ENCODE measurements around the gene KCTD18.

The KCTD18 gene

DNA sequence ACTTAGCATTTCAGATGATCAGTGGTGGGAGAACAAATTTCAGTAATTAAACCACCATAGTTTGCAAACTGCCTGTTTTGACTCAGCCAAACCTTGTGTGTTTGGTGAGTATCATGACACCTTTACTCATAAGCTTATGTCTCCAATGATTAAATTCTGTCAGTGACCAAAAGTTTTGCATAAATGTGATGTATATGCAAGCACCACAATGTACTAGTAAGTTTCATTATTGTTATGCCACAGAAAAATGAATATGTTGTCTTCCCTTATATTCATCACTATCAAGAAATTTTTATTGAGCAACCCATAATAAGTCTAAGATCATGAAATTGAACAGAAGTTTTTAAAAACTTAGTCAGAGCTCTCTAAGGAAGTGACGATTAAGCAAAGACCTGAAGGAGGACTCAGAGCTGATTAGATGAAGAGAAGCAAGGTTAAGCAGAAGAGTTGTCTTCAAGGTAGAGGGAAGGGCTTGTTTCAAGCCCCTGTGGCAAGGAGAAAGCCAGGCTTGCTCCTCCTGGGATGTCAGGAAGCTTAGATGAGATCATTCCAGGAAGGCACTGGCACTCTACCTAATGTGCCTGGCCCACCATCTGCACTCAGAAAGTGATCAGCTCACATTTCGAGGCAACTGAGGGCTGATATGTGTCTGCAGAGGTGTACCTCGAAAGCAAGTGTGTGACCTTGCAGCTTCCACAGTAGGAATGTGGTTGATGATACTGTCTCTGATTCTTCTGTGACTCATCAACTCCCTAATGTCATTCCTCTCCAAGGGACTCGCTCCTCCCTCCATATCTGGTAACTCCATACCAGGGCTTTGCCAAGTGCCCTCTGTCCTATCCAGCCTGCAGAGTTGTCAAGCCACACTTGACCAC is 54.7 kb downstream of the KCTD18 start:
- Mint-ChIP-seq H3K9me3 (ENCODE audit: low read depth) (no peaks in the 10 kb centered on the region), H3K27me3 (no peaks in the 10 kb centered on the region), H3K27ac (no peak overlapping the region), H3K36me3 (peaks cover 5% of the 10 kb centered on the region), H3K4me3 (no peak overlapping the region), H3K4me1 (ENCODE audit: low read depth) (no peaks in the 10 kb centered on the region)

GRCh38 chr2:200453853-200454534 is 55.9 kb downstream of the KCTD18 start:
- Mint-ChIP-seq H3K27ac (no peak overlapping the region), H3K27me3 (no peaks in the 10 kb centered on the region), H3K36me3 (peaks cover 5% of the 10 kb centered on the region), H3K4me3 (no peak overlapping the region), H3K9me3 (ENCODE audit: low read depth) (no peaks in the 10 kb centered on the region), H3K4me1 (ENCODE audit: low read depth) (no peaks in the 10 kb centered on the region)

- H3K27ac Mint-ChIP-seq = no peak overlapping the region
Observed at GRCh38 chr2:200453142-200453852, 56.6 kb downstream of the KCTD18 start.

GRCh38 chr2:200452377-200452776 is 57.5 kb downstream of the KCTD18 start:
- Mint-ChIP-seq H3K27ac (no peak overlapping the region), H3K36me3 (peaks cover 5% of the 10 kb centered on the region), H3K27me3 (no peaks in the 10 kb centered on the region), H3K4me1 (ENCODE audit: low read depth) (no peaks in the 10 kb centered on the region), H3K4me3 (no peak overlapping the region), H3K9me3 (ENCODE audit: low read depth) (no peaks in the 10 kb centered on the region)

More at GRCh38 chr2:200453142-200453852, 56.6 kb downstream of the KCTD18 start:
- H3K4me1 Mint-ChIP-seq (ENCODE audit: low read depth) = no peaks in the 10 kb centered on the region
- no peaks in the 10 kb centered on the region for H3K27me3 Mint-ChIP-seq
- H3K4me3 Mint-ChIP-seq = no peak overlapping the region
- H3K36me3 Mint-ChIP-seq = peaks cover 5% of the 10 kb centered on the region
- no peaks in the 10 kb centered on the region for H3K9me3 Mint-ChIP-seq (ENCODE audit: low read depth)

- Mint-ChIP-seq H3K27ac (no peak overlapping the region), H3K27me3 (no peaks in the 10 kb centered on the region), H3K4me1 (ENCODE audit: low read depth) (no peaks in the 10 kb centered on the region), H3K9me3 (ENCODE audit: low read depth) (no peaks in the 10 kb centered on the region), H3K36me3 (peaks cover 5% of the 10 kb centered on the region), H3K4me3 (no peak overlapping the region)
Observed at GRCh38 chr2:200451511-200451910, 58.4 kb downstream of the KCTD18 start.

GRCh38 chr2:200450288-200450687 is 59.6 kb downstream of the KCTD18 start:
- Mint-ChIP-seq H3K36me3 (peaks cover 5% of the 10 kb centered on the region), H3K9me3 (ENCODE audit: low read depth) (no peaks in the 10 kb centered on the region), H3K27ac (no peak overlapping the region), H3K4me1 (ENCODE audit: low read depth) (no peaks in the 10 kb centered on the region), H3K27me3 (no peaks in the 10 kb centered on the region), H3K4me3 (no peak overlapping the region)

GRCh38 chr2:200449149-200449548 is 60.7 kb downstream of the KCTD18 start:
- Mint-ChIP-seq H3K4me1 (ENCODE audit: low read depth) (no peaks in the 10 kb centered on the region), H3K27me3 (no peaks in the 10 kb centered on the region), H3K36me3 (peaks cover 5% of the 10 kb centered on the region), H3K27ac (no peak overlapping the region), H3K4me3 (no peak overlapping the region), H3K9me3 (ENCODE audit: low read depth) (no peaks in the 10 kb centered on the region)

GRCh38 chr2:200448455-200448854 is 61.4 kb downstream of the KCTD18 start:
- Mint-ChIP-seq H3K27me3 (no peaks in the 10 kb centered on the region), H3K36me3 (peaks cover 5% of the 10 kb centered on the region), H3K27ac (no peak overlapping the region), H3K4me3 (no peak overlapping the region), H3K4me1 (ENCODE audit: low read depth) (no peaks in the 10 kb centered on the region), H3K9me3 (ENCODE audit: low read depth) (no peaks in the 10 kb centered on the region)

DNA sequence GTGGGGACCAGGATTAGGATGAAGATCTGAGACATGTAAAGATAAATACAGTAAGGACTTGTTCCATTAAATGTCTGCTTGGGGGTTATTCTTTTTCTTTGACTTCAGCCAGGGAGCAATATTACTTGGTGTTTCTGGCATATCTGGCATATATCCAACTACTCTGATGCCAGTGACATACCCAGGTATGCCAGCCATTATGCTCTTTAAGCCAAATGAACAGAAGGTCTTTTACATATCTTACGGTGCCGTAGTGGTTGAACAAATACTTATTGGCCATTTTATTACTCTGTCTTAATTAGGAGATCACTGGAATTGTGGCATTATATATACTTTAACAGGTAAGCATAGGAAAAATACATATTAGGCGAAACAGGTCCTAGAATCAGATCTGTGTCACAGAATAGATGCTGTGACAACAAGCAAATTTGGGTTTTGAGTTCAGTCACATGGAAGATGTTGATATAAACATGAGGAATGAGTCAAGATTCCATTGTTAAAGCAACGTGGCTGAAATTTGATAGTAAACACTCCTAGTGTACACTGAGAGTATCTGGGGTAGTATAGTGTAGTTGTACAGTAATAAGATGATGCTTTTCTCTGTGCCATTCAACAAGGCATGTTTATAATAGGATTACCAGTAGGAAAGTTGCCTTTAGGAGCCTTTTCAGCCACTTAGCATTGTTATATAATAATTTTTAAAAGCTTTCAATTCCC is 62.6 kb downstream of the KCTD18 start:
- Mint-ChIP-seq H3K27ac (no peak overlapping the region), H3K36me3 (peaks cover 5% of the 10 kb centered on the region), H3K4me1 (ENCODE audit: low read depth) (no peaks in the 10 kb centered on the region), H3K27me3 (no peaks in the 10 kb centered on the region), H3K4me3 (no peak overlapping the region), H3K9me3 (ENCODE audit: low read depth) (no peaks in the 10 kb centered on the region)

DNA sequence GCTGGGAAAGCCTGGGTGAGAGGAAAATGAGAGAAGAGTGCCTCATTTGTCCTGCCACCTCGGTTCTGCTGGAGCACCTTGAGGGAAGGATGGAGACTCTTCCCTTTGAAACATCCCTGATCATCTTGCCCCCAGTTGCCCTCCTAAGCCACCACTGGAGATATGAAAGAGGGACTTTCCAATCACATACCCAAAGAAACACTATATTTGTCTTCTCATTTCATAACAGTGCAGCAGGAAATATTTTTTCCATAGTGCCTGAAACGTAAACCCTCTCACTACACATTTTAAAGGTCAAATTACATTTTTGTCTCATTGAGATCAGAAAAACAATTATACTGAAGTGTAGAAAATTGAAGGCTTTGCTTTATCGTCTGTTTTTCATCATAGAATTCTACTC is 63.3 kb downstream of the KCTD18 start:
- Mint-ChIP-seq H3K9me3 (ENCODE audit: low read depth) (no peaks in the 10 kb centered on the region), H3K27ac (no peak overlapping the region), H3K27me3 (no peaks in the 10 kb centered on the region), H3K4me1 (ENCODE audit: low read depth) (no peaks in the 10 kb centered on the region), H3K4me3 (no peak overlapping the region), H3K36me3 (peaks cover 5% of the 10 kb centered on the region)

- no peaks in the 10 kb centered on the region for H3K36me3 Mint-ChIP-seq
Observed at GRCh38 chr2:200445284-200445683, 64.6 kb downstream of the KCTD18 start.

GRCh38 chr2:200444530-200444929 is 65.3 kb downstream of the KCTD18 start:
- no peaks in the 10 kb centered on the region for H3K4me1 Mint-ChIP-seq (ENCODE audit: low read depth)
- no peaks in the 10 kb centered on the region for H3K27me3 Mint-ChIP-seq
- no peaks in the 10 kb centered on the region for H3K9me3 Mint-ChIP-seq (ENCODE audit: low read depth)
- no peak overlapping the region for H3K4me3 Mint-ChIP-seq
- H3K36me3 Mint-ChIP-seq = peaks cover 2% of the 10 kb centered on the region
- no peak overlapping the region for H3K27ac Mint-ChIP-seq

More at GRCh38 chr2:200445284-200445683, 64.6 kb downstream of the KCTD18 start:
- Mint-ChIP-seq H3K27me3 (no peaks in the 10 kb centered on the region), H3K9me3 (ENCODE audit: low read depth) (no peaks in the 10 kb centered on the region), H3K27ac (no peak overlapping the region), H3K4me1 (ENCODE audit: low read depth) (no peaks in the 10 kb centered on the region), H3K4me3 (no peak overlapping the region)

DNA sequence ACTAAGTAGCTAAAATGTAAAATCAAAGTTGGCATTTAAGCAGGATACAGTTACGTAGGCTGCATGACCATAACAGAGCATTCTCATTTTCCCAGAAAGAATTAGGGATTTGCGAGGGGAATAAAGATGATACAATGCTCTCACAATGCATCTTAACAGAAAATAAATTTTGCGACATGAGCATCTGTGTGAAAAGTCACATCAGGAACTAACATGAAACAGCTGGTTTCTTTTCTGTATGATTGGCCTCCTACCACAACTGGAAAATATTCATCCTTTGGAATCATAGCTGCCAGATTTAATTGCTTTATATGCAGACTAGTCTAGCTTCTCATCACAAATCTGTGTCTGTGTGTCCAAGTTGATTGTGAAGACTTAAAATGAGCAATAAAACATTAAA is 66.0 kb downstream of the KCTD18 start:
- Mint-ChIP-seq H3K9me3 (ENCODE audit: low read depth) (no peaks in the 10 kb centered on the region), H3K27ac (no peak overlapping the region), H3K4me3 (no peak overlapping the region), H3K36me3 (peaks cover 2% of the 10 kb centered on the region), H3K4me1 (ENCODE audit: low read depth) (no peaks in the 10 kb centered on the region), H3K27me3 (no peaks in the 10 kb centered on the region)

DNA sequence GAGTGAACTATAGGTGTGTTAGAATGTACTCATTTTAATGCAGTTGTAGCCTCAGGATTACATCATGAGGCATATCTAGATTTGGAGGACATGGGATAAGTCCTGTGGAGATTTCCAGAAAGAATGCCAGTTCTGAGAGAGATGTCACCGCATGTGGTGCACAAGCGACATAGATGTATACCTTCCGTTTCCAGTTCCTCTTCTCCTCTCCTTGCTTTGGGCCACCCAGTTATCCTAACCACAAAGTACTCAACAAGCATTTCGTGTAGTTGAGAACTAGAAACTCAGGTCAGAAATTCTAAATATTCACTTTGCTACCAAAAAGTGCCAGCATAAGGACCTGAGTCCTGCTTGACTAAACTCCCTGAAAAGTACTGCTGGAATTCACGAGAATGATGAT is 66.5 kb downstream of the KCTD18 start:
- peaks cover 2% of the 10 kb centered on the region for H3K36me3 Mint-ChIP-seq
- no peak overlapping the region for H3K4me3 Mint-ChIP-seq
- H3K27ac Mint-ChIP-seq = no peak overlapping the region
- H3K4me1 Mint-ChIP-seq (ENCODE audit: low read depth) = no peaks in the 10 kb centered on the region
- H3K27me3 Mint-ChIP-seq = no peaks in the 10 kb centered on the region
- no peaks in the 10 kb centered on the region for H3K9me3 Mint-ChIP-seq (ENCODE audit: low read depth)

Data from activated naive CD8-positive, alpha-beta T cell (primary cell).